Measurements from ENCODE around the gene CHMP1A. TPM values are rescaled to one million over a fixed set of nuclear protein-coding genes. Genes with fewer than 3 reads are reported as not detected.

The CHMP1A gene
- total RNA-seq, 1 experiment from 2014 or later = 158 TPM

DNA sequence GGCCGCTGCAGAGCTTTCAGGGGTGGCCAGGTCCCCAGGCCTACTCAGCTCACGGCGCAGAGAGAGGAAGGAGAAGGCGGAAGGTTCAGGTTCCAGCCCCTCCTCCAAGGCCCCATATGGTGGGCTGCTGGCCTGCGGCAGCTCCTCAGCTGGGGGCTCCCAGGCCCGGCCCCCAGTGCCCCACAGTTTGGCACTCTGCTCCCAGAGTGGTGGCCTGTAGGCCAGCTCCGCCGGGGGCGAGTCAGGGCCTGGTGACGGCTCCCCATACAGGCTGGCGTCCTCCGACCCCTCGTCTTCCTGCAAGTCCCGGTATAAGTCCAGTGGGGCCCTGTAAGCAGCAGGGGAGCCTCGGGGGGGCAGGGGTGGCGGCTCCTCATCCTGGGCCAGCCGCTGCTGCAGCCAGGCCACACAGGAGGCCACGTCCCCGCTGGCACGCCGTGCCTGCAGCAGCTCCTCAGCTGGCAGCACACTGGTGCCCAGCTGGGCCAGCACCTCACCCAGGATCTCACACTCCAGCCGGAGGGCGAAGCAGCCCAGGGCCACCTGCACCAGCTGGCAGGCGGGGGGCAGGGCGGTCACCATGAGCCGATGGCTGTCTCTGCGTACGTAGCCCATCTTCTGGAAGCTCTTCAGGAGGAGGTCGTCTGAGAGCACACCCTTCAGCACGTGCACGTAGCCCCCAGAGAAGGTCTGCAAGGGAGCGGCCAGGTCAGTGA, 40.3 kb upstream of the CHMP1A start:
- no peak overlapping the region for H3K4me3 ChIP-seq (replicated peaks in 1 of 2; ENCODE audit: low read depth in 1 of 2, low read length in 2 of 2)
- H3K4me2 ChIP-seq (ENCODE audit: low read length) = no peak overlapping the region
- H2AFZ ChIP-seq (ENCODE audit: low read depth, low read length, poor library complexity, severe bottlenecking) = no peak overlapping the region
- H3K9me3 ChIP-seq (ENCODE audit: control insufficient read depth in 1 of 2, insufficient read depth in 1 of 2, low read depth in 1 of 2, low read length in 2 of 2) = no peaks in the 10 kb centered on the region
- H3K79me2 ChIP-seq (ENCODE audit: insufficient read depth, low read length) = peaks cover 24% of the 10 kb centered on the region
- POLR2A ChIA-PET = interaction anchor here (1.0 to 1.3 kb wide), 3 partner anchors 8 to 13 kb away, joined by 3 to 4 read pairs (median 3); partner anchors contain the start of gene CDK10
- no TSS peak for BruUV-seq (replicated peaks)
- DNase-seq (ENCODE audit: low read depth, low spot score) (no peak), ATAC-seq (no peak)
- H4K20me1 ChIP-seq (ENCODE audit: insufficient read depth) = peaks cover 3% of the 10 kb centered on the region; the same call in 1 of the 2 replicates
- intact Hi-C loops (cut with micrococcal nuclease) = no loop called here
- no peak for TF ChIP-seq SRF (IDR thresholded peaks at IDR 0.05; ENCODE audit: low read depth)
- TF ChIP-seq EZH2phosphoT487 (IDR thresholded peaks at IDR 0.05; ENCODE audit: borderline replicate concordance) = no peak
- TF ChIP-seq SIN3A (IDR thresholded peaks at IDR 0.05; ENCODE audit: low read depth) = no peak
- no peak for TF ChIP-seq POLR2A (IDR thresholded peaks at IDR 0.05; ENCODE audit: borderline replicate concordance, extremely low read depth, insufficient read depth, insufficient read length)
- TF ChIP-seq, protein P1, sequence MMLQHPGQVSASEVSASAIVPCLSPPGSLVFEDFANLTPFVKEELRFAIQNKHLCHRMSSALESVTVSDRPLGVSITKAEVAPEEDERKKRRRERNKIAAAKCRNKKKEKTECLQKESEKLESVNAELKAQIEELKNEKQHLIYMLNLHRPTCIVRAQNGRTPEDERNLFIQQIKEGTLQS (IDR thresholded peaks at IDR 0.05) = no peak
- no peak for TF ChIP-seq CEBPB (IDR thresholded peaks at IDR 0.05; ENCODE audit: low read depth)
- TF ChIP-seq ZNF274 (IDR thresholded peaks at IDR 0.05; ENCODE audit: low read depth, low read length) = no peak
- TF ChIP-seq, protein P2, sequence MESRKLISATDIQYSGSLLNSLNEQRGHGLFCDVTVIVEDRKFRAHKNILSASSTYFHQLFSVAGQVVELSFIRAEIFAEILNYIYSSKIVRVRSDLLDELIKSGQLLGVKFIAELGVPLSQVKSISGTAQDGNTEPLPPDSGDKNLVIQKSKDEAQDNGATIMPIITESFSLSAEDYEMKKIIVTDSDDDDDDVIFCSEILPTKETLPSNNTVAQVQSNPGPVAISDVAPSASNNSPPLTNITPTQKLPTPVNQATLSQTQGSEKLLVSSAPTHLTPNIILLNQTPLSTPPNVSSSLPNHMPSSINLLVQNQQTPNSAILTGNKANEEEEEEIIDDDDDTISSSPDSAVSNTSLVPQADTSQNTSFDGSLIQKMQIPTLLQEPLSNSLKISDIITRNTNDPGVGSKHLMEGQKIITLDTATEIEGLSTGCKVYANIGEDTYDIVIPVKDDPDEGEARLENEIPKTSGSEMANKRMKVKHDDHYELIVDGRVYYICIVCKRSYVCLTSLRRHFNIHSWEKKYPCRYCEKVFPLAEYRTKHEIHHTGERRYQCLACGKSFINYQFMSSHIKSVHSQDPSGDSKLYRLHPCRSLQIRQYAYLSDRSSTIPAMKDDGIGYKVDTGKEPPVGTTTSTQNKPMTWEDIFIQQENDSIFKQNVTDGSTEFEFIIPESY (IDR thresholded peaks at IDR 0.05; ENCODE audit: extremely low read depth, insufficient replicate concordance, low read length) = no peak
- no peak for TF ChIP-seq YY1 (IDR thresholded peaks at IDR 0.05; ENCODE audit: extremely low read depth, insufficient replicate concordance, low read depth, low read length)
- no peak for TF ChIP-seq EZH2 (IDR thresholded peaks at IDR 0.05)
- TF ChIP-seq, protein P3, sequence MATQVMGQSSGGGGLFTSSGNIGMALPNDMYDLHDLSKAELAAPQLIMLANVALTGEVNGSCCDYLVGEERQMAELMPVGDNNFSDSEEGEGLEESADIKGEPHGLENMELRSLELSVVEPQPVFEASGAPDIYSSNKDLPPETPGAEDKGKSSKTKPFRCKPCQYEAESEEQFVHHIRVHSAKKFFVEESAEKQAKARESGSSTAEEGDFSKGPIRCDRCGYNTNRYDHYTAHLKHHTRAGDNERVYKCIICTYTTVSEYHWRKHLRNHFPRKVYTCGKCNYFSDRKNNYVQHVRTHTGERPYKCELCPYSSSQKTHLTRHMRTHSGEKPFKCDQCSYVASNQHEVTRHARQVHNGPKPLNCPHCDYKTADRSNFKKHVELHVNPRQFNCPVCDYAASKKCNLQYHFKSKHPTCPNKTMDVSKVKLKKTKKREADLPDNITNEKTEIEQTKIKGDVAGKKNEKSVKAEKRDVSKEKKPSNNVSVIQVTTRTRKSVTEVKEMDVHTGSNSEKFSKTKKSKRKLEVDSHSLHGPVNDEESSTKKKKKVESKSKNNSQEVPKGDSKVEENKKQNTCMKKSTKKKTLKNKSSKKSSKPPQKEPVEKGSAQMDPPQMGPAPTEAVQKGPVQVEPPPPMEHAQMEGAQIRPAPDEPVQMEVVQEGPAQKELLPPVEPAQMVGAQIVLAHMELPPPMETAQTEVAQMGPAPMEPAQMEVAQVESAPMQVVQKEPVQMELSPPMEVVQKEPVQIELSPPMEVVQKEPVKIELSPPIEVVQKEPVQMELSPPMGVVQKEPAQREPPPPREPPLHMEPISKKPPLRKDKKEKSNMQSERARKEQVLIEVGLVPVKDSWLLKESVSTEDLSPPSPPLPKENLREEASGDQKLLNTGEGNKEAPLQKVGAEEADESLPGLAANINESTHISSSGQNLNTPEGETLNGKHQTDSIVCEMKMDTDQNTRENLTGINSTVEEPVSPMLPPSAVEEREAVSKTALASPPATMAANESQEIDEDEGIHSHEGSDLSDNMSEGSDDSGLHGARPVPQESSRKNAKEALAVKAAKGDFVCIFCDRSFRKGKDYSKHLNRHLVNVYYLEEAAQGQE (IDR thresholded peaks at IDR 0.05; ENCODE audit: low read depth) = no peak
- TF ChIP-seq, protein P4, sequence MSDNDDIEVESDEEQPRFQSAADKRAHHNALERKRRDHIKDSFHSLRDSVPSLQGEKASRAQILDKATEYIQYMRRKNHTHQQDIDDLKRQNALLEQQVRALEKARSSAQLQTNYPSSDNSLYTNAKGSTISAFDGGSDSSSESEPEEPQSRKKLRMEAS (IDR thresholded peaks at IDR 0.05) = no peak
- TF ChIP-seq POLR2AphosphoS5 (IDR thresholded peaks at IDR 0.05; ENCODE audit: low read depth, low read length) = no peak
- TF ChIP-seq EGR1 (IDR thresholded peaks at IDR 0.05; ENCODE audit: low read depth) = no peak
- no peak for TF ChIP-seq ZFX (IDR thresholded peaks at IDR 0.05)
- TF ChIP-seq CBX3 (IDR thresholded peaks at IDR 0.05; ENCODE audit: low read depth) = no peak
- TF ChIP-seq SP1 (IDR thresholded peaks at IDR 0.05; ENCODE audit: low read depth) = no peak
- no peak for TF ChIP-seq RAD21 (IDR thresholded peaks at IDR 0.05; ENCODE audit: low read depth)
- TF ChIP-seq TCF7L2 (IDR thresholded peaks at IDR 0.05; ENCODE audit: borderline replicate concordance, extremely low read depth, insufficient read depth, insufficient read length) = no peak
- TF ChIP-seq ELF1 (IDR thresholded peaks at IDR 0.05; ENCODE audit: borderline replicate concordance, low read depth) = no peak
- RAD21 ChIA-PET (ENCODE audit: low non-redundant PET in 1 of 2, low total read pairs in 2 of 2, uncharacterized antibody in 2 of 2, unreplicated experiment in 2 of 2) = no interaction called here
- CTCF ChIA-PET = no interaction called here
- H3K9ac ChIP-seq (ENCODE audit: low read length) = no peak overlapping the region
- H3K4me1 ChIP-seq (ENCODE audit: control insufficient read depth in 1 of 2, insufficient read depth in 2 of 2, low read length in 2 of 2) = peaks cover 15 to 27% of the 10 kb centered on the region in 2 experiments
- peak overlapping the region; percentile 12; the same call in 1 of the 2 replicates for H3K27ac ChIP-seq (ENCODE audit: low read depth, low read length)
- no peaks in the 10 kb centered on the region for H3K27me3 ChIP-seq (ENCODE audit: insufficient read depth, low read length)
- H3K36me3 ChIP-seq (ENCODE audit: control insufficient read depth in 1 of 2, insufficient read depth in 2 of 2, low read length in 2 of 2) = peaks cover 14 to 35% of the 10 kb centered on the region in 2 experiments; a peak in 2 of 4 replicates
- no peaks in the 10 kb centered on the region for H3K9me2 ChIP-seq (ENCODE audit: insufficient read depth)

Data from HCT116 (cell line).